Activated T-helper 2 cell treated with anti-CD3 and anti-CD28 coated beads, Interferon-gamma antibody, Interleukin-2, Interleukin-4, amounts not matched to agents 10 μg/mL and 5 μg/mL and 100 μg/mL, durations not matched to agents 14 hours and 24 hours and 36 hours (primary cell): ENCODE measurements around the gene NUBP2. TPM values are rescaled to one million over a fixed set of nuclear protein-coding genes. Genes with fewer than 3 reads are reported as not detected.
"Not testable (repeated sequence)": the region's sequence is repeated elsewhere in the genome, so short reads cannot be mapped to it uniquely, and the experiment has no call there.

Experiments
- DNase-seq: peaks from one replicate; pipeline ENCODE4 v3.0.0; 2021; ENCODE audit warnings: low spot score
- H3K27ac Mint-ChIP-seq: one replicate; pipeline ENCODE4 v1.8.0; 2021; ENCODE audit warnings: mixed read lengths
- H3K27me3 Mint-ChIP-seq: one replicate; pipeline ENCODE4 v1.8.0; 2021; ENCODE audit warnings: low read depth, mixed read lengths
- H3K36me3 Mint-ChIP-seq: one replicate; pipeline ENCODE4 v1.8.0; 2021; ENCODE audit warnings: low read depth, mixed read lengths
- H3K4me1 Mint-ChIP-seq: one replicate; pipeline ENCODE4 v1.8.0; 2021; ENCODE audit warnings: low read depth, mixed read lengths
- H3K4me3 Mint-ChIP-seq: one replicate; pipeline ENCODE4 v1.8.0; 2021; ENCODE audit warnings: low read depth, mild to moderate bottlenecking, moderate library complexity, mixed read lengths
- H3K9me3 Mint-ChIP-seq: one replicate; pipeline ENCODE4 v1.8.0; 2021; ENCODE audit warnings: mixed read lengths
- intact Hi-C: fragments of 100-400 bp; cut with micrococcal nuclease; formaldehyde crosslinking; loops from one replicate; pipeline ENCODE4 v1.15.1; 2023
- total RNA-seq: library from RNA; stranded (reverse); gene quantifications from 2 replicates; pipeline ENCODE4 v1.2.3, GENCODE V29; 2022

NUBP2 gene
- total RNA-seq, 1 donor from 2014 or later = 64.5 TPM

DNA sequence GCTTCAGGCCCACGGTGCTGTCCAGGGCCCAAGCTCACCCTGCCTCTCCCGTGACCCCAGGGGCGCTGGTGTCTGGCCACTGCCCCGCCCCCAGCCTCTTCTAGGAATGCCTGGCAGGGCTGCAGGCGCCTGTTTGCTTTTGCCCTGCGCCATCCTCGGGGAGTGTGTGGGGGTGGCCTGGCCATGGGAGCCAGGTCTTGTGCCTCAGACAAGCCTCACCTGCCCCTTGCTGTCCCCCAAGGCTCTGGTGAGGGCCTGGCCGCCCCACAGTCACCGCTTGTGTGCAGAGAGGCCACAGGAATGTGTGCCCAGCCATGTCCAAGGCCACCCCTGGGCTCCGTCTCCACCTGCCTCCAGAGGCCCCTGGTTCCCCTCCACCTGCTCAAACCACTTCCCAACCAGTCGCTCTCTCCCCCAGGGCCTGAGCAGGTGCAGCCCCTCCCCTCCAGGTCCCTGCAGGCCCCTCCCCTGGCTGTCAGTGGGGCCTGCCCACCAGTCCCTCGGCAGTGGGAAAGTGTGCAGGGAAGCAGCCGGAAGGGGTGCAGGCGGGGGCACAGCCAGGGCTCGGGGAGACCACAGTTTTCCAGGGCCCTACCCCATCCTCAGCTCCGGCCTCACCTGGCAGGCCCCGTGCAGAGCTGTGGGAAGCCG, 11.6 kb downstream of the NUBP2 start:
- peaks cover 3% of the 10 kb centered on the region for H3K36me3 Mint-ChIP-seq
- H3K9me3 Mint-ChIP-seq = peaks cover 8% of the 10 kb centered on the region
- H3K27ac Mint-ChIP-seq = no peak overlapping the region
- intact Hi-C loops = no loop called here
- no peaks in the 10 kb centered on the region for H3K4me1 Mint-ChIP-seq
- no peaks in the 10 kb centered on the region for H3K27me3 Mint-ChIP-seq
- DNase-seq = no peak
- H3K4me3 Mint-ChIP-seq = no peak overlapping the region

DNA sequence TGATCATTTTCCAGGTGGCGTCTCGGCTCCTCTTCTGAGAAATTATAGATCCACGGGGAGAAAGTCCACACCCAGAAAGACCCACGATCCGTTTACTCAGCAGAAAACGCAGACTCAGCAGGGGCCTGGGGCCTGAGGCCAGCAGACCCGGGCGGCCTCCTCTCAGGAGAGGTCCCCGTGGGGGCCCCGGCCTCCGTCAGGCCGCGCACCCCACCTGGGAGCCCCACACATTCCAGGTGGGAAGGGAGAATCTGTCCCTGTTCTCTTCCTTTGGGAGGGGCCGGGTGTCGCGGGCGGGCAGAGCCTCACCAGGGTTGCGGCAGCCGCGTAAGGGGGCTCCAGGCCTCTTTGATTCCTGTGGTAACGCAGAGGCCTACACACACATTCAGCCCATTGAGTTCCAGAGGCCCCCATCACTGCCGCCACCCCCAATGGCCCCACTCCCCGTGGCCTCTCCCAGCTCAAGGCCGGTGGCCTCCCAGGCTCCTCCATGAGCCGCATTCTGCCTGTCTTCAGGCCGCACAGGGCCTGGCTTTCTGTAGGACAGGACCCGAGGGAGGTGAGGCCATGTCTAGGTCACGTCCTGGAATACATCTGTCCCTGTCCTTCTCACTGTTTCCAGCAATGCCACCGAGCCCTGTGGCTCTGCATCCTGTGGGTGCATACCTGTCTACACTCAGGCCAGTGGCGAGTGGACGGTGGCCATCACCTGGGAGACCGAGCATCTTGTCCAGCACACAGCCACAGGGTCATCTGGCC, 12.3 kb downstream of the NUBP2 start:
- H3K27ac Mint-ChIP-seq = no peak overlapping the region
- peaks cover 15% of the 10 kb centered on the region for H3K9me3 Mint-ChIP-seq
- intact Hi-C loops = no loop called here
- no peaks in the 10 kb centered on the region for H3K27me3 Mint-ChIP-seq
- H3K4me3 Mint-ChIP-seq = no peak overlapping the region
- no peaks in the 10 kb centered on the region for H3K4me1 Mint-ChIP-seq
- peaks cover 3% of the 10 kb centered on the region for H3K36me3 Mint-ChIP-seq
- DNase-seq = no peak

DNA sequence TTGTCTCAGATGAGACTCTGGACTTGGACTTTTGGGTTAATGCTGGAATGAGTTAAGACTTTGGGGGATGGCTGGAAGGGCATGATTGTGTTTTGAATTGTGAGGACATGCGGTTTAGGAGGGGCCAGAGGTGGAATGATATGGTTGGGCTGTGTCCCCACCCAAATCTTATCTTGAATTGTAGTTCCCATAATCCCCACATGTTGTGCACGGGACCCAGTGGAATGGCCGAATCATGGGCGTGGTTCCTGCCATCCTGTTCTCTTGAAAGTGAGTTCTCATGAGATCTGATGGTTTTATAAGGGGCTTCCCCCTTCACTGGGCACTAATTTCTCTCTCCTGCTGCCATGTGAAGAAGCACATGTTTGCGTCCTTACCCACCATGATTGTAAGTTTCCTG, 16.5 kb downstream of the NUBP2 start:
- H3K4me1 Mint-ChIP-seq, H3K4me3 Mint-ChIP-seq, intact Hi-C loops, H3K27ac Mint-ChIP-seq, DNase-seq, H3K36me3 Mint-ChIP-seq, H3K27me3 Mint-ChIP-seq: not testable (repeated sequence)
- peaks cover 22% of the 10 kb centered on the region for H3K9me3 Mint-ChIP-seq

DNA sequence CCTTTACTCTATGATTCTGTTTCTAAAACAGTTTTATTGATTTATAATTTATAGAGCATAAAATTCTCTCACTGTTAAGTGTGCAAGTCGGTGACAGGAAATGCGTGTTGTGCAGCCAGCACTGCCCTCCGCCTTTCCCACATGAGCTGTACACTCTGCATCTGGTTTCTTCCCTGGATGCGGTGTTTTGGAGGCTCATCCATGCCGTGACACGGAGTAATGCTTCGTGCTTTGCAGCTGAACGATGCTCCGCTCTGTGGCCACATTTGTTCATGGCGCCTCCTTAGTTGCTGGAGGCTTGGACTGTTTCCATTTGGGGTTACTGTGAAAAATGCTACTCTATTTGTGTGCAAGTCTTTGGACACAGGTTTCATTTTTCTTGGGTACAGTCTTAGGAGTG, 17.9 kb downstream of the NUBP2 start:
- Mint-ChIP-seq H3K27ac (no peak overlapping the region), H3K27me3 (no peaks in the 10 kb centered on the region), H3K36me3 (peaks cover 8% of the 10 kb centered on the region), H3K9me3 (peaks cover 22% of the 10 kb centered on the region), H3K4me3 (no peak overlapping the region), H3K4me1 (no peaks in the 10 kb centered on the region)
- DNase-seq = no peak
- intact Hi-C loops = no loop called here

DNA sequence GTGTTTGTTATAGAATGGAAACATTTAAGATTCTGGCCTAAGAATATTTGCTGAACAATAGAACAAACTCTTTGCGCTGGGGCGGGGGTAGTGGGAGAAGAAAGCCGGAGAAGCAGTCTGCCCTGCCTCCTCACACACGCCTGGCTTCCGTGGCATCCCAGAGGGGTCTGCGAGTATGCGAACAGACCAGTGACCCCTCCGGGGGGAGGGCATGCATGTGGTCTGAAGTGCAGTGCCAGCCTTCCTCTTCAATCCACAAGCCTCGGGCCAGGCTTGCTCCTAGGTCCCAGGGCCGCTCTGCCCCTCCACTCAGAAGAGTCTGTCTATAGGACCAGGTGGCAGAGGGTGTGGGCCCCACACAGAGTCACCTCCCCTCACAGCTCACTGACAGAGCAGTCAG, 24.9 kb downstream of the NUBP2 start:
- Mint-ChIP-seq H3K27ac (no peak overlapping the region), H3K4me1 (no peaks in the 10 kb centered on the region), H3K4me3 (no peak overlapping the region), H3K36me3 (peaks cover 23% of the 10 kb centered on the region), H3K27me3 (no peaks in the 10 kb centered on the region), H3K9me3 (no peaks in the 10 kb centered on the region)
- no peak for DNase-seq
- intact Hi-C loops = no loop called here

DNA sequence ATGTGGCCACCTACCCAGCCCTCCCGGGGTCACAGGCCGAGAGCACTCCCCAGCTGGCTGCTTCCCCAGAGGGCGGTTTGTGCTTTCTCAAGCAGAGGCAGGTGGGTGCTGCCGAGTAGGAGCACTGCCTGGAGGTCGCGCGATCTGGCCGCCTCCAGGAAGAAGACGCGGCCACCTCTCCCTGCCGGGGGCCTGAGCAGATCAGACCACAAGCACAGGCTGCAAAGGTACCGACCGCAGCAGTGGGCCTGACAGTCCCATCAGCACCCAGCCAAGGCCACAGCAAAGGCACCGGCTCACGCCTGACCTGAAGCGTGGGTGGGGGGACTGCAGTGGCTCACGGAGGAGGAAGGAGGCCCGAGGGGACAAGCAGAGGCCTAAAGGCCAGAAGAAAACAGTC, 25.9 kb downstream of the NUBP2 start:
- H3K9me3 Mint-ChIP-seq = no peaks in the 10 kb centered on the region
- intact Hi-C loops = no loop called here

DNA sequence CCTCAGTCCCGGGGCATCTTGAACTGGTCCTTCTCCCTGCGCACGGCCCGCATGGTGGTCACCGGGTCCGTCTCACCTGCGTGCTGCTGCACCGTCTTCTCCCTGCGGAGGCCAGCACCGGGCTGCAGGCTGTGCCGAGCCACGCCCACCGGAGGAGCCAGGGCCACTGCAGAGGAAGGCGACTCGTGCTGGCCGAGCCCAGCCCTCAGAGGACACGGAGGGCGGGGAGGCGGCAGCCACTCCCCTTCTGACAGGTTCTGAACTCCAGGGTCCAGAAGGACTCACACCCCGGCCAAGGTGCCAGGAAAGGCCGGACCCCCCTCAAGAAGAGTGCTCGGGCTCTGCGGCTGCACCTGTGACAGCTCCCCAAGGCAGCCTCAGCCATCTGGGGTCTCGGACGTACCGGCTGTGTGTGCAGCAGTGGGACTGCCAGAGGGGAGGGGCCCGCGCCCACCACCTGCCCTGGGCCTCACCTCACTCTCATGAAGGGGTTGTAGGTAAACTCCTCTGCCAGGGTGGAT, 26.6 kb downstream of the NUBP2 start:
- intact Hi-C loops = no loop called here
- H3K4me3 Mint-ChIP-seq = no peak overlapping the region

More for the DNA sequence above, 25.9 kb downstream of the NUBP2 start:
- no peak for DNase-seq
- no peak overlapping the region for H3K4me3 Mint-ChIP-seq
- H3K36me3 Mint-ChIP-seq = peaks cover 29% of the 10 kb centered on the region
- H3K4me1 Mint-ChIP-seq = peaks cover 2% of the 10 kb centered on the region
- H3K27me3 Mint-ChIP-seq = no peaks in the 10 kb centered on the region
- no peak overlapping the region for H3K27ac Mint-ChIP-seq

DNA sequence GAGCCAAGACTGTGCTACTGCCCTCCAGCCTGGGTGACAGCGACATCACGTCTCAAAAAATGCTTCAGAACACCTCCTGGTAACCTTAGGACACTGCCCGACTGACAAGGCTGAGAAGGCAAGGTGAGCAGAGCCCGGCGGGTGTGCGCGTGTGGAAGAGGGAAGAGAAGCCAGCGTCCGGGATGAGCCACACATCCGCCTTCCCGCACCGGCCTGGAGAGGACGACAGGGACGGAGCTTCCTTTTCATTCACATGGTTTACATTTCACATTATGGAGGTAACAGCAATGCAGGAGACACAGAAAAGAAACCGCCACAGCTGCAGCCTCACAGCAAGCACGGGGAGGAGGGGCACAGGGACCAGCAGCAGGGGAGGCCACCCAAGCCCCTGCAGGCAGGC, 27.3 kb downstream of the NUBP2 start:
- Mint-ChIP-seq H3K4me1 (peaks cover 2% of the 10 kb centered on the region), H3K27me3 (no peaks in the 10 kb centered on the region), H3K36me3 (peaks cover 35% of the 10 kb centered on the region), H3K4me3 (no peak overlapping the region), H3K27ac (no peak overlapping the region), H3K9me3 (no peaks in the 10 kb centered on the region)
- no peak for DNase-seq
- intact Hi-C loops = no loop called here

More for the DNA sequence above, 26.6 kb downstream of the NUBP2 start:
- Mint-ChIP-seq H3K36me3 (peaks cover 31% of the 10 kb centered on the region), H3K9me3 (no peaks in the 10 kb centered on the region), H3K27me3 (no peaks in the 10 kb centered on the region), H3K27ac (no peak overlapping the region), H3K4me1 (peaks cover 2% of the 10 kb centered on the region)
- DNase-seq = no peak

DNA sequence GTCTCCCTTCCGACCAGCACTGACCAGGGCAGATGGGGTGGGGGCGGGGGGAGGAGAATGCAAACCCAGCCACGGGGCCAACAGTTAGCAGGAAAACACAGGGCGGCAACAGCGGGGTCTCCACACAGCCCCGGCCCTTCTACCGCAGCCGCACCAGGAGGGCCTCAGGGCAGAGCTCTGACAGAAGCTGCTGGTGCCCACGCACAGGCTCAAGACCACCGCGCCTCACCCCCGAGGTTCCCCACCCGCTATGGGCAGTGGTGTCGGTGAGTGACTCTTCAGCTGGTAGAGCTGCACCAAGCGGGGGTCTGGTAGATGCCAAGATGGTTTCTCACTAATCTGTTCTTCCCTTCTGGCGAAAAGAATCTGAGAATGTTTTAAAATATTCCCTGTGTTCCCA, 27.8 kb downstream of the NUBP2 start:
- Mint-ChIP-seq H3K9me3 (no peaks in the 10 kb centered on the region), H3K4me1 (peaks cover 2% of the 10 kb centered on the region), H3K27me3 (no peaks in the 10 kb centered on the region), H3K4me3 (no peak overlapping the region), H3K36me3 (peaks cover 38% of the 10 kb centered on the region), H3K27ac (no peak overlapping the region)
- intact Hi-C loops = no loop called here
- DNase-seq = no peak

DNA sequence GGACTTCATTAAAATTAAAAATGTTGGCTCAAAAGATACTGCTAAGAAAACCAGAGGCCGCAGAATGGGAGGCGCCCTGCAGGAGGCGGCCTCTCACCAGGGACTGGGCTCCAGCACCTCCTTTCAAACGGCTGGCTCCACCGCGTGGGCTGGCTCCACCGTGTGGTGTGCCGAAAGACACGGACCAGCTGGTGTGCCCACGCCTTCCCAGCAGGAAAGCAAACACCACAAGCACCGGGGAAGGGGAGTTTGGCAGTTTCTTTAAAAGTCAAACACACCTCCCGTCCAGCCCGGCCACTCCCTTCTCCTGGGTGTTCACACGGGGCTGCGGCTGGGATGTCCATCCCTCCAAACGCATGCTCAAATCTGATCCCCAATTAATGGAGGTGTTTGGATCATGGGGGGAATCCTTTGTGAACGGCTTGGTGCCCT, 30.0 kb downstream of the NUBP2 start:
- intact Hi-C loops = no loop called here
- Mint-ChIP-seq H3K36me3 (peaks cover 25% of the 10 kb centered on the region), H3K27ac (no peak overlapping the region), H3K27me3 (no peaks in the 10 kb centered on the region), H3K4me3 (no peak overlapping the region), H3K4me1 (peaks cover 2% of the 10 kb centered on the region), H3K9me3 (no peaks in the 10 kb centered on the region)
- DNase-seq = peak; percentile 30

DNA sequence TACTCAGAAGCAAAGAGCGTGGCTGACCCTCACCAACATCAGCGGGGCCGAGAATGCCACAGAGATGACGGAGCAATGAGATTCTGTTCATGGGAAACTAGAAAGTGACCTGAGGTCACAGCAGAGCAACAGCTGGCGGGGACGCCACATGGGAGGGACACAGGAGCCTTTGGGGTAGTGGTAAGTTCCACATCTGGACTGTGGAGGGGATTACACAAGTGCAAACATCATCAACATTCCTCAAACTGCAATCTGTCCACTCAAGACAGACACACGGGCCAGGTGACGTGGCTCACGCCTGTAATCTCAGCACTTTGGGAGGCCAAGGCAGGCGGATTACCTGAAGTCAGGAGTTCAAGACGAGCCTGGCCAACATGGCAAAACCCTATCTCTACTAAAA, 32.7 kb downstream of the NUBP2 start:
- no peak for DNase-seq
- H3K9me3 Mint-ChIP-seq = no peaks in the 10 kb centered on the region
- no peak overlapping the region for H3K27ac Mint-ChIP-seq
- H3K36me3 Mint-ChIP-seq = peaks cover 18% of the 10 kb centered on the region
- peaks cover 2% of the 10 kb centered on the region for H3K4me1 Mint-ChIP-seq
- no peaks in the 10 kb centered on the region for H3K27me3 Mint-ChIP-seq
- no peak overlapping the region for H3K4me3 Mint-ChIP-seq
- intact Hi-C loops = no loop called here

DNA sequence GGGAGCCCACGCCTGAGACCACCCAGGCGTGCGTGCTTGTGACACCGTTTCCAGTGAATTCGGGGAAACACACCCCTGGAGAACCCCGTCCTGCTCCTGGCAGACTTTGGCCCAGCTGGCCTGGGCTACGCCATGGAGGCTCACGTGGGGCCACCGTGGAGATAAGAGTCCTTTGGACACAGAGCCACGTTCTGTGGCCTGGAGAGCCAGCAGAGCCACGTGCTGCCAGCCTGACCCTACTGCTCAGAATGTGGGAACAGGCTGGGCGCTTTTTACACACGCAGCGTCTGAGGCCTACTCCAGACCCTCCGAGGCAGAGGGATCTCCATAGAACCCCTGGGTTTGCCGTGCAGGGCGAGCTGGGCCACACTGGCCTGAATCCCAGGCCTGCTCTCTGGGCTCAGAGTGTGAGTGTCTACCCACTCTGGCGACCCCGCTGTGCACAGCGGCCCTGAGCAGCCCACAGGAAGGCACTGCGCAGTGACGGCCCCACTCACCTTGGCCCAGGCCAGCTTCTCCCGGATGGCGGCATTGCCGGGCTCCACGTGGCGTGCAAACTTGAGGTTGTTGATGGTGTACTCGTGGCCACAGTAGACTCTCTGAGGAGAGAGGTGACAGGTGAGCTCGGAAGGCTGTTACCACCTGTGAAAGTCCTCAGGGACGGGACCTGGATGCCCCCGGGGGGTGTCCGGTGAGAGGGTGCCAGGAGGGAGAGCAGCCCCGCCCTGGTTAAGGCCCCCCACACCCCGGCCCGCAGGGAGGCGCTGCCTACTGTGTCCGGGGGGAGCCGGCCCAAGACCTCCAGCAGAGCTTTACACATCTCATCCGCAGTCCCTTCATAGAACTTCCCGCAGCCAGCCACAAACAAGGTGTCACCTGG, 33.9 kb downstream of the NUBP2 start:
- Mint-ChIP-seq H3K4me1 (peaks cover 2% of the 10 kb centered on the region), H3K27ac (no peak overlapping the region), H3K4me3 (no peak overlapping the region), H3K36me3 (peaks cover 18% of the 10 kb centered on the region), H3K27me3 (no peaks in the 10 kb centered on the region), H3K9me3 (no peaks in the 10 kb centered on the region)
- intact Hi-C loops = no loop called here
- DNase-seq = no peak

DNA sequence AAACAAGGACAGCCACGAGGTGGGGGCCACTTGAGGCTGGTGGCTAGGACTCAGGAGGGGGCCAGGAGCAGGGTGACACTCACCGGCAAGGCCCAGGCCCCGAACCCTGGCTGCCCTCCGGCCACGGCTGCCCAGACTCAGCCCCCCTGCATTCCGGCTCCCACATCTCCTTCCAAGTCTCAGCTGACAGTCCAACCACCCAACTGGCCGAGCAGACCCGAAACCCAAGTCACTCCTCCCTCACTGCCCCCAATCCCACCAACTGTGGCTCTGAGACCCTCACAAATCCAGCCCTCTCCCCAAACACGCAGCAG, 34.5 kb downstream of the NUBP2 start:
- intact Hi-C loops = no loop called here
- no peaks in the 10 kb centered on the region for H3K9me3 Mint-ChIP-seq
- peaks cover 2% of the 10 kb centered on the region for H3K4me1 Mint-ChIP-seq
- H3K27ac Mint-ChIP-seq = no peak overlapping the region
- no peak for DNase-seq
- no peak overlapping the region for H3K4me3 Mint-ChIP-seq
- H3K27me3 Mint-ChIP-seq = no peaks in the 10 kb centered on the region
- peaks cover 18% of the 10 kb centered on the region for H3K36me3 Mint-ChIP-seq
